Hepatocyte (in vitro differentiated cells): Measurements from ENCODE around the gene DSCAML1. TPM values are rescaled to one million over a fixed set of nuclear protein-coding genes. Genes with fewer than 3 reads are reported as not detected.

ENCODE experiments used
- DNase-seq: peaks from one replicate; pipeline ENCODE4 v3.0.0-alpha.2; 2016; ENCODE audit warnings: low spot score
- H2AFZ ChIP-seq: fragments of 200-600 bp; sonication (generic); 2 replicates; pipeline ENCODE4 v1.6.0; 2016; ENCODE audit warnings: antibody characterized with exemption, mild to moderate bottlenecking
- H3K27ac ChIP-seq: fragments of 200-600 bp; sonication (generic); 2 replicates; pipeline ENCODE4 v1.5.1; 2016; ENCODE audit warnings: mild to moderate bottlenecking
- H3K27me3 ChIP-seq: fragments of 200-600 bp; sonication (generic); 2 replicates; pipeline ENCODE4 v1.6.1; 2016
- H3K36me3 ChIP-seq: fragments of 200-600 bp; sonication (generic); replicated peaks from 2 replicates; pipeline ENCODE4 v1.5.1; 2016; ENCODE audit warnings: low read depth; ENCODE audit not compliant: insufficient read depth
- H3K4me1 ChIP-seq: fragments of 200-600 bp; sonication (generic); 2 replicates; pipeline ENCODE4 v1.5.1; 2016; ENCODE audit warnings: mild to moderate bottlenecking, moderate library complexity; ENCODE audit not compliant: insufficient read depth
- H3K4me2 ChIP-seq: fragments of 200-600 bp; sonication (generic); 2 replicates; pipeline ENCODE4 v1.6.0; 2016
- H3K4me3 ChIP-seq: fragments of 200-600 bp; sonication (generic); 2 replicates; pipeline ENCODE4 v1.5.1; 2016; ENCODE audit warnings: mild to moderate bottlenecking
- H3K79me2 ChIP-seq: fragments of 200-600 bp; sonication (generic); 2 replicates; pipeline ENCODE4 v1.6.0; 2017; ENCODE audit warnings: mild to moderate bottlenecking
- H3K9me2 ChIP-seq: fragments of 200-600 bp; sonication (generic); replicated peaks from 2 replicates; pipeline ENCODE4 v1.6.0; 2017; ENCODE audit warnings: mild to moderate bottlenecking; ENCODE audit not compliant: insufficient read depth
- H3K9me3 ChIP-seq: fragments of 200-600 bp; sonication (generic); 2 replicates; pipeline ENCODE4 v1.5.1; 2016; ENCODE audit warnings: low read depth, mild to moderate bottlenecking
- H4K20me1 ChIP-seq: fragments of 200-600 bp; sonication (generic); 2 replicates; pipeline ENCODE4 v1.6.0; 2016; ENCODE audit warnings: mild to moderate bottlenecking; ENCODE audit not compliant: insufficient read depth, poor library complexity, severe bottlenecking
- CTCF ChIP-seq: fragments of 200-600 bp; sonication (generic); IDR thresholded peaks from 2 replicates; pipeline ENCODE4 v1.5.1; 2016; ENCODE audit warnings: antibody characterized with exemption, mild to moderate bottlenecking; ENCODE audit not compliant: poor library complexity
- EZH2 ChIP-seq: fragments of 200-600 bp; sonication (generic); IDR thresholded peaks from 2 replicates; pipeline ENCODE4 v1.6.1; 2016; ENCODE audit warnings: antibody characterized with exemption, mild to moderate bottlenecking, borderline replicate concordance
- EZH2phosphoT487 ChIP-seq: fragments of 200-600 bp; sonication (generic); IDR thresholded peaks from one replicate; pipeline ENCODE4 v1.6.1; 2018; ENCODE audit warnings: antibody characterized with exemption, mild to moderate bottlenecking, low read depth, moderate library complexity; ENCODE audit not compliant: unreplicated experiment, severe bottlenecking
- WGBS: methylation state at CpG from one replicate; pipeline ENCODE4 v1.1.6; 2016; ENCODE audit warnings: low lambda C conversion rate; ENCODE audit errors: missing lambda C conversion rate; 5-methylcytosine and 5-hydroxymethylcytosine counted together
- polyA plus RNA-seq: library from polyadenylated mRNA; unstranded; fragments of >200 nt; fragmentation: Nextera tagmentation; extraction: Ambion mirVana; gene quantifications from 2 replicates; pipeline ENCODE4 v1.2.1, GENCODE V29; 2016
- total RNA-seq: library from RNA; depleted of rRNA; stranded (reverse); fragments of >200 nt; gene quantifications from 2 replicates; pipeline ENCODE4 v1.2.3, GENCODE V29; 2014

DSCAML1 gene
- total and polyA plus RNA-seq, 2 experiments from 2014 or later: 0.46 to 2.6 TPM

- WGBS: 88% methylated on average over 16 of the region's 16 CpGs
- Histone ChIP-seq H3K9me2 (no peaks in the 10 kb centered on the region), H3K27ac (no peak overlapping the region), H3K4me2 (no peak overlapping the region), H3K4me1 (no peaks in the 10 kb centered on the region), H3K36me3 (no peaks in the 10 kb centered on the region), H4K20me1 (no peaks in the 10 kb centered on the region), H3K79me2 (no peaks in the 10 kb centered on the region), H2AFZ (no peak overlapping the region), H3K9me3 (no peaks in the 10 kb centered on the region), H3K27me3 (no peaks in the 10 kb centered on the region), H3K4me3 (no peak overlapping the region)
- no peak for TF ChIP-seq EZH2
- TF ChIP-seq CTCF: no peak
- TF ChIP-seq EZH2phosphoT487: no peak
- DNase-seq: no peak
Observed at GRCh38 chr11:117842131-117842941, 45.3 kb upstream of the DSCAML1 start.

DNA sequence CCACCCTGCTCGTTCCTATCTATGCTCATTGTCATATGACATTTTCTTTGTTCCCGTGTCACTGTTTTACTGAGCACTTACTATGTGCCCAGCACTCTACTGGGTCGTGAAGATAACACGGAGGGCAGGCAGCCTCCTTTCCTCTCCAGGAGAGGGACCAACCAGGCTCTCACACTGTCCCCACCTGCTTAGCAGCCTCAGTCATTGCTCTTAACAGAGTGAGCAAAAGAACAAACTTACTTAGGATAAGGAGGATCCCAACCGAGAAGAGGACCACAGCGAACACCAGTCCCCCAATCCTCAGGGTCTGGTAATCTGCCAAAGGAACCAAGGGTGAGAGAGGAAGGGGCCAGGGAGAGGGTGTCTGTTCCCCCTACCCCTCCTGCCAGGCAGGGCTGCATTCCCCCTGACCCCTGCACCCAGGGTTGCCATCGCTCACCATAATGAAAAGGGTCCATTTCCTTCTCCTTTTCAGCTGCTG, 44.6 kb upstream of the DSCAML1 start:
- WGBS: 98% methylated on average over 7 of the region's 7 CpGs
- no peak overlapping the region for H3K4me2 ChIP-seq
- H3K27me3 ChIP-seq: no peaks in the 10 kb centered on the region
- no peak for TF ChIP-seq EZH2phosphoT487
- TF ChIP-seq EZH2: no peak
- TF ChIP-seq CTCF: no peak
- H3K79me2 ChIP-seq: no peaks in the 10 kb centered on the region
- no peak overlapping the region for H3K27ac ChIP-seq
- H3K4me3 ChIP-seq: no peak overlapping the region
- no peaks in the 10 kb centered on the region for H4K20me1 ChIP-seq
- H3K9me2 ChIP-seq: no peaks in the 10 kb centered on the region
- no peaks in the 10 kb centered on the region for H3K9me3 ChIP-seq
- no peak overlapping the region for H2AFZ ChIP-seq
- H3K36me3 ChIP-seq: no peaks in the 10 kb centered on the region
- no peak for DNase-seq
- no peaks in the 10 kb centered on the region for H3K4me1 ChIP-seq

- no peak overlapping the region for H3K4me2 ChIP-seq
- no peak for TF ChIP-seq EZH2phosphoT487
- TF ChIP-seq CTCF: no peak
- no peaks in the 10 kb centered on the region for H3K9me3 ChIP-seq
- no peak overlapping the region for H2AFZ ChIP-seq
- H3K36me3 ChIP-seq: no peaks in the 10 kb centered on the region
- H3K79me2 ChIP-seq: no peaks in the 10 kb centered on the region
- H3K27me3 ChIP-seq: no peaks in the 10 kb centered on the region
- no peaks in the 10 kb centered on the region for H3K9me2 ChIP-seq
- no peak for DNase-seq
- no peaks in the 10 kb centered on the region for H4K20me1 ChIP-seq
- no peaks in the 10 kb centered on the region for H3K4me1 ChIP-seq
- no peak overlapping the region for H3K27ac ChIP-seq
- no peak overlapping the region for H3K4me3 ChIP-seq
- WGBS: 98% methylated on average over 11 of the region's 11 CpGs
Observed at GRCh38 chr11:117840881-117841550, 44.0 kb upstream of the DSCAML1 start.
